Kidney (tissue), 14 donors: ENCODE results near the gene FOLR1. TPM values are rescaled to one million over a fixed set of nuclear protein-coding genes. Genes with fewer than 3 reads are reported as not detected.

ENCODE experiments used
- DNase-seq, 5 donors: peaks; one replicate each; pipeline ENCODE4 v3.0.0-alpha.2; 2013 to 2020
- FAIRE-seq: peaks from 2 replicates; lab custom pipeline; 2012; peaks lifted over from hg19 to GRCh38; lab: Jason Lieb, UNC
- H3K27ac ChIP-seq, 2 donors: one replicate each; pipeline ENCODE4 v1.7.0; 2013; ENCODE audit warnings: low read depth in 2 of 2, low read length in 2 of 2, inconsistent platforms in 1 of 2
- H3K27me3 ChIP-seq: one replicate; pipeline ENCODE4 v1.7.1; 2013; ENCODE audit warnings: low read length, inconsistent platforms; ENCODE audit not compliant: control insufficient read depth, insufficient read depth
- H3K36me3 ChIP-seq, 3 donors: one replicate each; pipeline versions ENCODE4 v1.7.0 to v1.7.1; 2013; ENCODE audit warnings: low read length in 3 of 3, control low read depth in 1 of 3, inconsistent platforms in 1 of 3; ENCODE audit not compliant: insufficient read depth in 3 of 3, control insufficient read depth in 2 of 3
- H3K4me1 ChIP-seq, 3 donors: one replicate each; pipeline versions ENCODE4 v1.7.0 to v1.7.1; 2013; ENCODE audit warnings: low read length in 3 of 3, inconsistent platforms in 1 of 3, low read depth in 1 of 3; ENCODE audit not compliant: control insufficient read depth in 2 of 3, insufficient read depth in 2 of 3
- H3K4me3 ChIP-seq, 3 donors: one replicate each; pipeline versions ENCODE4 v1.7.0 to v1.8.1; 2013; ENCODE audit warnings: low read length in 3 of 3, control low read depth in 1 of 3, inconsistent platforms in 1 of 3
- H3K9ac ChIP-seq, 3 donors: one replicate each; pipeline versions ENCODE4 v1.7.0 to v1.7.1; 2013; ENCODE audit warnings: low read length in 3 of 3, control low read depth in 1 of 3, inconsistent platforms in 1 of 3
- H3K9me3 ChIP-seq, 3 donors: one replicate each; pipeline versions ENCODE4 v1.7.0 to v1.7.1; 2013; ENCODE audit warnings: low read length in 3 of 3, control low read depth in 1 of 3, inconsistent platforms in 1 of 3; ENCODE audit not compliant: control insufficient read depth in 2 of 3, insufficient read depth in 1 of 3
- intact Hi-C: fragments of 100-400 bp; cut with DNase I; formaldehyde crosslinking; loops from one replicate; pipeline ENCODE4 v1.11.1; 2022
- polyA plus RNA-seq: library from polyadenylated mRNA; stranded (reverse); fragments of 350-450 nt; fragmentation: Illumina TruSeq; extraction: RNeasy Lipid Tissue Mini Kit (QIAGEN cat#74804); gene quantifications from one replicate; pipeline ENCODE4 v1.2.3, GENCODE V29; 2014; ENCODE audit warnings: low read depth, low replicate concordance; ENCODE audit not compliant: insufficient read depth
- total RNA-seq: library from RNA; stranded (reverse); fragmentation: NEBNext Ultra II Directional; extraction: Animal tissue kit (Norgen Biotek cat#: 25700); gene quantifications from one replicate; pipeline ENCODE4 v1.2.1, GENCODE V29; 2021
- TF ChIP-seq, protein P1 (sequence below): IDR thresholded peaks from 3 replicates; pipeline ENCODE4 v1.5.1; 2012; ENCODE audit warnings: mild to moderate bottlenecking, moderate library complexity, borderline replicate concordance; ENCODE audit not compliant: insufficient read depth; ENCODE audit errors: extremely low read depth
- donor health status: control.
- donor health status: control.
- donor health status: control.
- donor health status: control.
- donor health status: control.
- donor health status: DM: yes; HTN: yes; CAD: no.
- donor health status: Normal renal cell carcinoma (clear cell type).

FOLR1 gene
- total and polyA plus RNA-seq, 2 donors from 2014 or later, result 41.2 to 297 TPM

- Histone ChIP-seq H3K36me3 (no peaks in the 10 kb centered on the region), H3K4me3 (no peak overlapping the region), H3K27ac (no peak overlapping the region), H3K9ac (no peak overlapping the region), H3K27me3 (peaks cover 48% of the 10 kb centered on the region), H3K9me3 (no peaks in the 10 kb centered on the region), H3K4me1 (peaks cover 0 to 4% (median 0%) of the 10 kb centered on the region in 3 donors)
- intact Hi-C loops, result no loop called here
- FAIRE-seq, result no peak
- DNase-seq, result peak in 2 of 5 donors; percentile 38 to 50
- TF ChIP-seq, protein P1, sequence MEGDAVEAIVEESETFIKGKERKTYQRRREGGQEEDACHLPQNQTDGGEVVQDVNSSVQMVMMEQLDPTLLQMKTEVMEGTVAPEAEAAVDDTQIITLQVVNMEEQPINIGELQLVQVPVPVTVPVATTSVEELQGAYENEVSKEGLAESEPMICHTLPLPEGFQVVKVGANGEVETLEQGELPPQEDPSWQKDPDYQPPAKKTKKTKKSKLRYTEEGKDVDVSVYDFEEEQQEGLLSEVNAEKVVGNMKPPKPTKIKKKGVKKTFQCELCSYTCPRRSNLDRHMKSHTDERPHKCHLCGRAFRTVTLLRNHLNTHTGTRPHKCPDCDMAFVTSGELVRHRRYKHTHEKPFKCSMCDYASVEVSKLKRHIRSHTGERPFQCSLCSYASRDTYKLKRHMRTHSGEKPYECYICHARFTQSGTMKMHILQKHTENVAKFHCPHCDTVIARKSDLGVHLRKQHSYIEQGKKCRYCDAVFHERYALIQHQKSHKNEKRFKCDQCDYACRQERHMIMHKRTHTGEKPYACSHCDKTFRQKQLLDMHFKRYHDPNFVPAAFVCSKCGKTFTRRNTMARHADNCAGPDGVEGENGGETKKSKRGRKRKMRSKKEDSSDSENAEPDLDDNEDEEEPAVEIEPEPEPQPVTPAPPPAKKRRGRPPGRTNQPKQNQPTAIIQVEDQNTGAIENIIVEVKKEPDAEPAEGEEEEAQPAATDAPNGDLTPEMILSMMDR, result no peak
Measured at GRCh38 chr11:72244361-72245262, 52.7 kb downstream of the FOLR1 start.

GRCh38 chr11:72245263-72245816, 53.4 kb downstream of the FOLR1 start:
- Histone ChIP-seq H3K4me1 (peaks cover 0 to 4% (median 0%) of the 10 kb centered on the region in 3 donors), H3K36me3 (no peaks in the 10 kb centered on the region), H3K4me3 (no peak overlapping the region), H3K27ac (no peak overlapping the region), H3K27me3 (peaks cover 46% of the 10 kb centered on the region), H3K9ac (no peak overlapping the region), H3K9me3 (no peaks in the 10 kb centered on the region)
- FAIRE-seq (no peak), DNase-seq (no peak)
- intact Hi-C loops, result no loop called here
- TF ChIP-seq, protein P1, result no peak

Other genes with a start within 250 kb of the FOLR1 start
- 19.5 TPM for gene IL18BP, start 193.2 kb upstream of the FOLR1 start, total RNA-seq
- gene IL18BP, start 193.2 kb upstream of the FOLR1 start, polyA plus RNA-seq, result 21.1 TPM
- 198 TPM for gene NUMA1, start 111.6 kb upstream of the FOLR1 start, total RNA-seq
- gene NUMA1, start 111.6 kb upstream of the FOLR1 start, polyA plus RNA-seq, result 85.3 TPM
- 23.3 TPM for gene LRRC51, start 111.3 kb upstream of the FOLR1 start, total RNA-seq
- gene LRRC51, start 111.3 kb upstream of the FOLR1 start, polyA plus RNA-seq, result 28.9 TPM
- 111 TPM for gene LAMTOR1, start 88.8 kb upstream of the FOLR1 start, total RNA-seq
- 189 TPM for gene LAMTOR1, start 88.8 kb upstream of the FOLR1 start, polyA plus RNA-seq
- not detected for gene TOMT, start 86.2 kb upstream of the FOLR1 start, total RNA-seq
- not detected for gene TOMT, start 86.2 kb upstream of the FOLR1 start, polyA plus RNA-seq
- gene ANAPC15, start 79.4 kb upstream of the FOLR1 start, total RNA-seq, result 30.0 TPM
- 79.8 TPM for gene ANAPC15, start 79.4 kb upstream of the FOLR1 start, polyA plus RNA-seq
- gene FOLR3, start 56.4 kb upstream of the FOLR1 start, total RNA-seq, result 17.5 TPM
- 65.0 TPM for gene FOLR3, start 56.4 kb upstream of the FOLR1 start, polyA plus RNA-seq
- gene FOLR2, start 24.7 kb downstream of the FOLR1 start, total RNA-seq, result 31.9 TPM
- 16.8 TPM for gene FOLR2, start 24.7 kb downstream of the FOLR1 start, polyA plus RNA-seq
- 120 TPM for gene INPPL1, start 32.6 kb downstream of the FOLR1 start, total RNA-seq
- gene INPPL1, start 32.6 kb downstream of the FOLR1 start, polyA plus RNA-seq, result 39.9 TPM
- gene PHOX2A, start 52.0 kb downstream of the FOLR1 start, total RNA-seq, result not detected
- not detected for gene PHOX2A, start 52.0 kb downstream of the FOLR1 start, polyA plus RNA-seq
- gene CLPB, start 242.4 kb downstream of the FOLR1 start, total RNA-seq, result 25.0 TPM
- gene CLPB, start 242.4 kb downstream of the FOLR1 start, polyA plus RNA-seq, result 25.5 TPM